Hypothalamus (tissue), 51 donors: ENCODE measurements around the gene RTEL1.
A peak's percentile ranks its signal among the peaks of the same experiment; 100 is the strongest.
"Not testable (repeated sequence)": the region's sequence is repeated elsewhere in the genome, so short reads cannot be mapped to it uniquely, and the experiment has no call there.

Experiments
- DNase-seq, 51 donors: peaks; one replicate each; lab custom pipeline; 2025; lab: John Stamatoyannopoulos, UW

RTEL1 gene

DNA sequence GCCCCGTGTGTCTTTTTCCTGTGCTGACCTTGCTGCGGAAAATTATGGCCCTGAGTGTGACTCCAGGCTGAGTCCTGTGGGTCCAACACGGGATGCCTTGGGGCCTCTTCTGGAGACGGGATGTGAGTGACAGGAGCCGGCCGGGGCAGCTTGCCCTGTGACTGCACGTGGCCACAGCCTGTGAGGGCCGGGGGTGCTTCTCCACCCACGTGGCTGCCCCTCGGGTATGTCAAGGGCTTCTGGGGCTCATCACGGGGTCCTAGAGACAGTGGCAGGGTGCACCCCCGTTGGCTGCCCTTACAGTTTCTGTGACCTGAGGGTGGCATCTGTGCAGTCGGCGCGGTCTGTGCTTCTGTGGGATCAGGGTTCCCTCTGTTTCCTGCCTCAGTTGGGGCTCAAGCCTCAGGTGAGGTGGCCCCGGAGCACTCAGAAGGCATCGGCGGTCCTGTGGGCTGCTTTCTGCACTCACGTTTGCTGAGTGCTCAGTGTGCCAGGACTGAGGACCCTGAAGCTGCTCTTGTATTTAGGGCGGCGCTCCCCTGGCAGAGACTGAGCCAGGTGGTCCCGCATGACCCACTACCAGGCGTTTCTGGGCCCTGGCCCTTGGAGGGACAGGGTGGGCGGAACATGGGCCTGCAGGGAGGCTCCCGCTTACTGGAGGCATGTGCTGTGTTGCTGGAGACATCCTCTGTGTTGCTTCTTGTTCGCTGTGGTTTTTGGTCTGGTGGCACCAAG is 5.4 kb downstream of the RTEL1 start:
- no peak for DNase-seq

- no peak for DNase-seq
These were observed 6.2 kb downstream of the RTEL1 start for GRCh38 chr20:63664143-63664851.

- DNase-seq, result peak in 32 of 51 donors; percentile 5 to 74 (median 44)
These were observed 6.9 kb downstream of the RTEL1 start for GRCh38 chr20:63664861-63665594.

GRCh38 chr20:63665708-63666107 is 7.6 kb downstream of the RTEL1 start:
- no peak for DNase-seq

DNA sequence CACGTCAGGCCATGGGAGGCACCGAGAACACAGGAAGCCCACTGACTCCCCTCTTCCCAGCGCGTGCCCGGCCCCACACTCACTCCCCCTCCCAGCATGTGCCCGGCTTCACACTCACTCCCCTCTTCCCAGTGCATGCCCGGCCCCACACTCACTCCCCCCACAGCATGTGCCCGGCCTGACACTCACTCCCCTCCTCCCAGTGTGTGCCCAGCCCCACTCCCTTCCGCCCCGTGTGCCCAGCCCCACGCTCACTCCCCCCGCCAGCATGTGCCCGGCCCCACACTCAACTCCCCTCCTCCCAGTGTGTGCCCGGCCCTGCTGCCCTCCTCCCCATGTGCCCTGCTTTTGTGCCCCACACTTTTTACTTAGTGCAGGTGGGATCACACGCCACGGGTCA is 9.7 kb downstream of the RTEL1 start:
- no peak for DNase-seq

- DNase-seq, result no peak
These were observed 10.2 kb downstream of the RTEL1 start for GRCh38 chr20:63668351-63668750.

GRCh38 chr20:63671695-63672094 is 13.6 kb downstream of the RTEL1 start:
- not testable (repeated sequence) for DNase-seq

- no peak for DNase-seq
These were observed 14.6 kb downstream of the RTEL1 start for GRCh38 chr20:63672666-63673065.

DNA sequence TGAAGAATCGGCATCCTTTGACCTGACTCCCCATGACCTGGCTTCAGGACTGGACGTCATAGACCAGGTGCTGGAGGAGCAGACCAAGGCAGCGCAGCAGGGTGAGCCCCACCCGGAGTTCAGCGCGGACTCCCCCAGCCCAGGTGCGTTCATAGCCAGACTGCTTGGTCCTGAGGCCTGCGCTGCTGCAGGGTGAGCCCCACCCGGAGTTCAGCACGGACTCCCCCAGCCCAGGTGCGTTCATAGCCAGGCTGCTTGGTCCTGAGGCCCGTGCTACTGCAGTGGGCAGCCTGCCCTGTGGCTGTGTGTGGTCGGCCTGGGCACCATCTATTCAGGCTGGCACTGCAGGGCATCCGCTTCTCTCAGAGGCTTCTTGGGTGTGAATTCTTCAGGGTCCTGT is 15.8 kb downstream of the RTEL1 start:
- no peak for DNase-seq

GRCh38 chr20:63675681-63676368 is 17.7 kb downstream of the RTEL1 start:
- DNase-seq, result no peak

DNA sequence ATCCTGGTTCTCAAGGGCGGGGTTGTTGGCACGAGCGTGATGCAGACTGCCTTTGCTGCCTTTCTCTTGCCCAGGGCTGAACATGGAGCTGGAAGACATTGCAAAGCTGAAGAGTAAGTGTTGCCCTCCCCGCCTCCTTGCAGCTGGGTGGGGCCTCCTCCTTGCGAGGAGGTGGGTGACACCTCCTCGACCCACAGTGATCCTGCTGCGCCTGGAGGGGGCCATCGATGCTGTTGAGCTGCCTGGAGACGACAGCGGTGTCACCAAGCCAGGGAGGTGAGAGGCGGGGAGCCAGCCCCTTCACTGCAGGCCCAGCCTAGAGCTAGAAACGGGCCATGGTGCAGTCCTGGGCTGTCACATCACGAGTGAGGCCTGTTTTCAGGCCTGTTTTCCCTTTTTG is 20.0 kb downstream of the RTEL1 start:
- no peak for DNase-seq

GRCh38 chr20:63678667-63679465 is 20.8 kb downstream of the RTEL1 start:
- no peak for DNase-seq

DNA sequence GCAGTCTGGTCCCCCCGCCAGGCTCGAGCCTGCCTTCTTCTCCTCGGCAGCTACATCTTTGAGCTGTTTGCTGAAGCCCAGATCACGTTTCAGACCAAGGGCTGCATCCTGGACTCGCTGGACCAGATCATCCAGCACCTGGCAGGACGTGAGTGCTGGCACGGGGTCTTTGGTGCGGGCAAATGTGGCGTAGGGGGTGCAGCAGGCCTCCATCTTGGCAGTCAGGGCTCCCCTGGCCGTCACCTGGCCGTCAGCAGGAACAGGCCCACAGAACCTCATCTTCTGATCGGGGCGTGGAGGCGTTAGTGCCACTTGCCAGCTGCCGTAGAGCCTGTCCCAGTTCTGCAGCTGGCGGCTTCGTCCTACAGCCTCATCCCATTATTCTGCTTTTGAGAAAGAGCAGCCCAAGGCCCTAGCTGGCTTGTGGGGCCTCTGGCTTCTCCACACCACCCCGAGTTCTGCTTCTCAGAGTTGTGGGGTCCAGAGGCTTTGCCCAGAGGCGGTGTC is 21.7 kb downstream of the RTEL1 start:
- DNase-seq, result no peak

GRCh38 chr20:63680427-63680826 is 22.3 kb downstream of the RTEL1 start:
- DNase-seq, result no peak

DNA sequence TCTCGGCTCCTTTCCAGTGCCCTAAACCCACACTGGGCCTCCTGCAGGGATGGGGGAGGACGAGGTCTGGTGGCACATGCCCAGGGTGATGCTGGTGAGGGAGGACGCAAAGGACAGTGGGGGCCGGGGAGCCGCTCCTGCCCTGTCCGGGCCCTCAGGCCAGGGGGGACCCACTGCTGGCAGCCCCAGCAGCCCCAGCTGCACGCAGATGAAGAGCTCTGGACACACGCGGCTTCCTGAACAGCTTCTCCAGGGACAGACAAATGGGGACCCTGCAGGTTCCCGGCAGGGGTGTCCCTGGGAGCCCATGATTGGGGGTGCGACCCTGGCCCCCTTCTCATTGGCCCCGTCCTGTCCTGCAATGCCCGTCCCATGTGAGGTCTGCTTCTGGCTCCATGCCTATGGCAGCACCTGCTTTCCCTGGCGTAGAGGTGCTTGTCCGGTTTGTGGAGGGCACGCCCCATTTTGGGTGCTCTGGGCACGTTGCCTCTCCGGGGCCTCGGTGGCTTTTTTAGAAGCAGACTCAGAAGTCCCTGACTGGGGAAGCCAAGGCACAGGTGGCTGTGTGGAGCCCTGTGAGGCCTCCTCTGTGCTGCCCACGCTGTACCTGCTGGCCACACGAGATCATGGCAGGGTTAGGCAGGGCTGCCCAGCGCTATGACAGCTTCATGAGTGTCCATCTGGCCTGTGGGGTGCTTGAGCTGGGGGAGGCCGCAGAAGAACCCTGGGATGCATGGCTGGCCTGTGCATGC is 22.9 kb downstream of the RTEL1 start:
- no peak for DNase-seq

DNA sequence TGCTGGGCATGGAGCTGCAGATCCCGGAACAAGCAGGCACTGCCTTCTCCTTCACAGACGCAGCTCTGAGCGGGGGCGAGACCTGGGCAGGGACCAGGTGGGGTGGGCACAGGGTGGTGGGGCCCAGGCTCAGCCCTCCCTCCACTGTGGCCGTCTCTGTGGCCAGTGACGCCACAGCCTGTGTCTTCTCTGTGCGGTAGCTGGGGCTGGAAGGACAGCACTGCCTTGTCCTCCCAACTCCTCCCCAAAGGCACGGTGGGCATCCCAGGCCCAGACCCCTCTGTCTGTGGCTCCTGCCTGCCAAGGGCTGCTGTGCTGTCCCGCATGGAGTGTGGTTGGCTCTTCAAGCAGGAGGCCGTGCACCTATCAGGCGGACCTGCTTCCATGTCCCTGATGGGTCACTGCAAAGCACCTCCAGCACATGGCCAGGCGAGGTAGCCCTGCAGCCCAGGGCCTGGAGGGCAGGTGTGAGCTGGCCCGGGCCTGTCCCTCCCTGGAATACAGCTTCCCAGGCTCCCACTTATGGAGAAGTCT is 23.6 kb downstream of the RTEL1 start:
- DNase-seq, result no peak

- peak in 2 of 51 donors; percentile 12 to 53 for DNase-seq
These were observed 24.4 kb downstream of the RTEL1 start for GRCh38 chr20:63682384-63683139.
